Kidney (tissue), 22 donors: ENCODE data around the gene NEUROG2. TPM values are rescaled to one million over a fixed set of nuclear protein-coding genes. Genes with fewer than 3 reads are reported as not detected.

Experiments used
- DNase-seq, 5 donors: peaks; one replicate each; pipeline ENCODE4 v3.0.0-alpha.2; 2013 to 2020
- FAIRE-seq: peaks from 2 replicates; lab custom pipeline; 2012; peaks lifted over from hg19 to GRCh38; lab: Jason Lieb, UNC
- H3K27ac ChIP-seq, 2 donors: one replicate each; pipeline ENCODE4 v1.7.0; 2013; ENCODE audit warnings: low read depth in 2 of 2, low read length in 2 of 2, inconsistent platforms in 1 of 2
- H3K27me3 ChIP-seq: one replicate; pipeline ENCODE4 v1.7.1; 2013; ENCODE audit warnings: low read length, inconsistent platforms; ENCODE audit not compliant: control insufficient read depth, insufficient read depth
- H3K36me3 ChIP-seq, 3 donors: one replicate each; pipeline versions ENCODE4 v1.7.0 to v1.7.1; 2013; ENCODE audit warnings: low read length in 3 of 3, control low read depth in 1 of 3, inconsistent platforms in 1 of 3; ENCODE audit not compliant: insufficient read depth in 3 of 3, control insufficient read depth in 2 of 3
- H3K4me1 ChIP-seq, 3 donors: one replicate each; pipeline versions ENCODE4 v1.7.0 to v1.7.1; 2013; ENCODE audit warnings: low read length in 3 of 3, inconsistent platforms in 1 of 3, low read depth in 1 of 3; ENCODE audit not compliant: control insufficient read depth in 2 of 3, insufficient read depth in 2 of 3
- H3K4me3 ChIP-seq, 3 donors: one replicate each; pipeline versions ENCODE4 v1.7.0 to v1.8.1; 2013; ENCODE audit warnings: low read length in 3 of 3, control low read depth in 1 of 3, inconsistent platforms in 1 of 3
- H3K9ac ChIP-seq, 3 donors: one replicate each; pipeline versions ENCODE4 v1.7.0 to v1.7.1; 2013; ENCODE audit warnings: low read length in 3 of 3, control low read depth in 1 of 3, inconsistent platforms in 1 of 3
- H3K9me3 ChIP-seq, 3 donors: one replicate each; pipeline versions ENCODE4 v1.7.0 to v1.7.1; 2013; ENCODE audit warnings: low read length in 3 of 3, control low read depth in 1 of 3, inconsistent platforms in 1 of 3; ENCODE audit not compliant: control insufficient read depth in 2 of 3, insufficient read depth in 1 of 3
- CTCF ChIP-seq: IDR thresholded peaks from 3 replicates; pipeline ENCODE4 v1.5.1; 2012; ENCODE audit warnings: mild to moderate bottlenecking, moderate library complexity, borderline replicate concordance; ENCODE audit not compliant: insufficient read depth; ENCODE audit errors: extremely low read depth
- intact Hi-C: fragments of 100-400 bp; cut with DNase I; formaldehyde crosslinking; loops from one replicate; pipeline ENCODE4 v1.11.1; 2022
- long read RNA-seq, 10 donors: library from polyadenylated mRNA in 1 of 10; unstranded in 1 of 10; transcript quantifications; one replicate each; pipeline ENCODE4 v2.0.0 and lab custom pipeline, GENCODE V29; 2021 to 2026
- polyA plus RNA-seq: library from polyadenylated mRNA; stranded (reverse); fragments of 350-450 nt; fragmentation: Illumina TruSeq; extraction: RNeasy Lipid Tissue Mini Kit (QIAGEN cat#74804); gene quantifications from one replicate; pipeline ENCODE4 v1.2.3, GENCODE V29; 2014; ENCODE audit warnings: low read depth, low replicate concordance; ENCODE audit not compliant: insufficient read depth
- total RNA-seq: library from RNA; stranded (reverse); fragmentation: NEBNext Ultra II Directional; extraction: Animal tissue kit (Norgen Biotek cat#: 25700); gene quantifications from one replicate; pipeline ENCODE4 v1.2.1, GENCODE V29; 2021
- donor health status: control.
- donor health status: control.
- donor health status: control.
- donor health status: control.
- donor health status: control.
- donor health status: DM: yes; HTN: yes; CAD: no.
- donor health status: Normal renal cell carcinoma (clear cell type).

NEUROG2 gene
- not detected for total RNA-seq
- not detected for polyA plus RNA-seq
- long read RNA-seq, donor 1 = 0 reads
- long read RNA-seq, donor 2 = 0 reads
- long read RNA-seq, donor 3 = 0 reads
- long read RNA-seq, donor 4 = 0 reads
- long read RNA-seq, donor 5 = 0 reads
- long read RNA-seq, donor 6 = 0 reads
- long read RNA-seq, donor 7 = 0 reads
- long read RNA-seq, donor 8 = 0 reads
- long read RNA-seq, donor 9 = 0 reads
- long read RNA-seq, donor 10 = 0 reads

DNA sequence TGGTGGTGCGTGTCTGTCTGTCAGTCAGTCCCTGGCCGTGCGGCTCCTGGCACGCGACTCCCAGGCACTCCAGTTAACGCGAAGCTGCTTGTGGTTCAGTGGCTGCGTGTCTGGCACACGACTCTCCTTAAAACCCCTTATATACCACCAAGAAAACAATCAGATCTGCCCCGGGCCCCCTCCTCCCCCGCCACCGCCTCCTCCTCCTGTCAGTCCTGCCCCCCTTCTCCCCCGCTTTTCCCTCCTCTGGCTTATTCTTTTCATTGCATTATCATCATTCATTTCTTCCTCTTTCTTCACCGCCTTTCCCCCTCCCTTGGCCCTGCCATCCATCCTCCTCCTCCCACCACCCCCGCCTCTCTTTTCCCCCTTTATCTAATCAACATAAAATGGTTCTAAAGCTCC is at the start of gene NEUROG2:
Gene NEUROG2 (minus strand): TSS at position 115 of the 405 bp plus-strand sequence. CDS start 705 bp downstream, outside the sequence.
- no peak within 1 kb of the TSS for H3K27ac ChIP-seq
- no peak for TF ChIP-seq CTCF
- H3K4me1 ChIP-seq = peaks cover 0 to 7% (median 0%) of the 10 kb centered on the region in 3 donors
- DNase-seq (no peak), FAIRE-seq (no peak)
- no peak within 1 kb of the TSS for H3K9ac ChIP-seq
- no peaks in the 10 kb centered on the region for H3K36me3 ChIP-seq
- intact Hi-C loops = no loop called here
- H3K27me3 ChIP-seq = peaks cover 74% of the 10 kb centered on the region
- peaks cover 0 to 2% (median 0%) of the 10 kb centered on the region in 3 donors for H3K9me3 ChIP-seq
- peak within 1 kb of the TSS; percentile 50 to 61 (median 59) for H3K4me3 ChIP-seq

GRCh38 chr4:112564706-112565270 is 48.8 kb upstream of the NEUROG2 start:
- Histone ChIP-seq H3K9ac (no peak overlapping the region), H3K4me3 (no peak overlapping the region), H3K36me3 (no peaks in the 10 kb centered on the region), H3K27me3 (no peaks in the 10 kb centered on the region), H3K4me1 (no peaks in the 10 kb centered on the region), H3K27ac (no peak overlapping the region), H3K9me3 (no peaks in the 10 kb centered on the region)
- DNase-seq (no peak), FAIRE-seq (no peak)
- intact Hi-C loops = no loop called here
- no peak for TF ChIP-seq CTCF

DNA sequence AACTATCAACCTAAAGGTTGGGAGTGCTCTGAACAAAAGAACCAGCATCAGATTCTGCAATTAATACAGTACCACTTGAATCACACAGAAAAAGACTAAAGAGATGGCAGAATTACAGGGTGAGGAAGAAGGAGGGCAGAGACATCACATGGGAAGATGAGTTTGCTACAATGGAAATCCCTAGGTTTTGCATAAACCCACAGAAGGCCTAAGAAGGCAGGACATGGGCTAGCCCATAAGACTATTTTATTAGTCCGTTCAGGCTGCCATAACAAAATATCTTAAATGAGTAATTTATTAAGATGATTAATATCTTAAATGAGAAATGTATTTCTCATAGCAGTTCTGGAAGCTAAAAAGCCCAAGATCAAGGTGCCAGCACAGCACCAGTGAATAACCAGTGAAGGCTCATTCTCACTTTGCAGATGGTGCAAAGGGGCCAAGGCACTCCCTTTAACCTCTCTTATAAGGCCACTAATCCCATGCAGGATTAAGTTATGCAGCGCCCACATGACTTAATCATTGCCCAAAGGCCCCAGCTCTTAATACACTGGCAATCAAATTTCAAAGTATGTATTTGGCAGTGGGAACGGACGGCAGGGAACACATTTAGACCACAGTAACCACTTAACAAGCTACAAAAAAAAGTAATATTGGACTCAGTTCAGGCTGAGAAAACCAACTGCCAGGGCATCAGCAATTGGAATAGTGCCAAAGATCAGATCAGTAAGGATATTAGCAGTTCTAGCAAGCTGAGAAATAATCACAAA is 47.6 kb upstream of the NEUROG2 start:
- intact Hi-C loops = no loop called here
- Histone ChIP-seq H3K9me3 (no peaks in the 10 kb centered on the region), H3K4me1 (no peaks in the 10 kb centered on the region), H3K4me3 (no peak overlapping the region), H3K27me3 (no peaks in the 10 kb centered on the region), H3K9ac (no peak overlapping the region), H3K27ac (no peak overlapping the region), H3K36me3 (no peaks in the 10 kb centered on the region)
- TF ChIP-seq CTCF = no peak
- DNase-seq = no peak
- FAIRE-seq = no peak
